Nucleus accumbens (tissue), 56 donors: ENCODE measurements around the gene ASCL2.

ENCODE experiments used
- DNase-seq, 56 donors: peaks; one replicate each; lab custom pipeline; 2025; lab: John Stamatoyannopoulos, UW

ASCL2 gene

DNA sequence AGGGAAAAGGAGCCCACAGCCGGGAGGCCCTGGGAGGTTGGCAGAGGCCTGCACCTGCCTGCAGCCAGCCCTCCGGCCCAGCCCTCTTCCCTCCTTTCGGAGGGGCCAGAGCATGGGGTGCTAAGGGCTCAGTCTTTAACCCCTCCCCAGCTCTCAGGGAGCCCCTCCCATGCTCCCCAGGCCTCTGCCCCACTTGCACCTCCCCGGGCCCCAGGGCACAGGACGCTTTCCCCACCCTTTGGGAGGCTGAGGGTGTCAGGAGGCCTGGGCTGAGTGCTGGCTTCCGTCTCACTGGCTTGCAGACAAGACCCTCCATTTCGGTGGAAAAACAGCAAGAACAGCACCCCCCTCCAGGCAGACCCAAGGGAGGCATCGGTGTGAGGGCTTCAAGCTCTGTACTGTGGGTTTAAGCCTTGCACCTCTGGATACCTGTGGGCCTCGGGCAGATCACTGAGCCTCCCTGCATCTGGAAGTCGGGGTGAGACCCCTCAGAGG, 7.3 kb downstream of the ASCL2 start:
- no peak for DNase-seq

DNA sequence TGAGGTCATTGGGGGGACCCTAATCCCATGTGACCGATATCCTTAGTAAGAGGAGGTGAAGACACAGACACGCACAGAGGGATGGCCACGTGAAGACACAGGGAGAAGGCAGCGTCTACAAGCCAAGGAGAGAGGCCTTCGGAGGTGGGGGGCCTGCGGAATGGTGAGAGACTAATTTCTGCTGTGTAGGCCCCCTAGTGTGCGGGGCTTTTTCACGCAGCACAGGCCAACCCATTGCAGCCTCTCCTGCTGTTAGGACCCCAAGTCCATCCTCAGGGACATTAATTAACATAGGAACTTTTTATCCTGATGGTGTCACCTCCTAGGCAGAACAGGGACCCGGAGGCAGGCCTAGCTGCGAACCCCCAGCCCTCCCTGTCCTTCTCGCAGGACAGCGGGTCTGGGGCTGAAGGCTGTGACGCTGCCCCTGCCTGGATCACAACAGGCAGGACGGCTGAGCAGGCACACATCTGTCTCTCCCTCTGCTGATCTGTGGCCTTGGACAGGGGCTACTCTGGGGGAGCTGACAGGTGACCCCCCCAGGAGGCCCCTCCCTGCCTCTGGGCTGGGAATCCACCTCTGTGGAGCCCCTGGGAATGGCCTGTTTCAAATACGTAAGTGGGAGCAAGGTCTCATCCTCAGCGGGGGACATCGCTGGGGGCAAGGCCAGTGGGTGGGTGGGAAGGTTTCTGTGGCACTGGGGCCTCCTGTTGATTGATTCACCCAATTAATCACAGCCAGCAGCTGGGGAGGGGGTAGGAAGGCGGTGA, 7.9 kb downstream of the ASCL2 start:
- DNase-seq, result no peak

DNA sequence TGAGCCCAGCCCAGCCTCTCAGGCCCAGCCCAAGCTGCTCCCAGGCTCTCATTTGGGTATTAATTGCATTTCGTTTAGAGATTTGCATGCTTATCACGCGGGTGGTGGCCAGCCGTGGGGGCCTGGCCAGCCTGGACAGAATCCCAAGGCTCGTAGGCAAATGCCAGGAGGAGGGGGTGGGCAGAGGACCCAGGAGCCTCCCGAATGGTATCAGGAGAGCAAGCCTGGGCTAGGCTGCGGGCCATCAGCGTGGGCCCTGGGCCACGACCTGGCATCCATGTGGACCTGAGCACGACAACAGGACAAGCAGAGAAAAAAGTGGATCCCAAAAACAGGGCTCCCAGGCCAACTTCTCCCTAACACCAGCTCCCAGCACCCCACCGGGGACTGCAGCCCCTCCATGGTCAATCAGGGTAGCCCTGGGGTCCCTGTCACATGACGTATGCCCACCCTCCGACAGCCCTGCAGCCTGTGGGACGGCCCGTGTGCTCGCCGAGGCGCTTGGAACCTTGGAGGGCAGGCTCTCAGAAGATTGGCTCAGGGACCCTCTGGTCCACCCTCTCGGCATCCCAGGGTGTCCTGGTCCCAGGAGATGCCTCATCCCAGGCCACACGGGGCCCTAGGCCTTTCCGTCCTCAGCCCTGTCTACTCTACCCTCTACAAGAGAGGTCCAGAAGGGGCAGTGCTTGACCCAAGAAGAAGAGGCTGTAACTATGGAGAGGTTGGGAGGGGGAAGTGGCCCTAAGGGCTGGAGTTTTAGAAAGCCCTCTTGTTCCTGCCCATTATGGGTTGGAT, 8.8 kb downstream of the ASCL2 start:
- peak in 1 of 56 donors; percentile 8 for DNase-seq

DNA sequence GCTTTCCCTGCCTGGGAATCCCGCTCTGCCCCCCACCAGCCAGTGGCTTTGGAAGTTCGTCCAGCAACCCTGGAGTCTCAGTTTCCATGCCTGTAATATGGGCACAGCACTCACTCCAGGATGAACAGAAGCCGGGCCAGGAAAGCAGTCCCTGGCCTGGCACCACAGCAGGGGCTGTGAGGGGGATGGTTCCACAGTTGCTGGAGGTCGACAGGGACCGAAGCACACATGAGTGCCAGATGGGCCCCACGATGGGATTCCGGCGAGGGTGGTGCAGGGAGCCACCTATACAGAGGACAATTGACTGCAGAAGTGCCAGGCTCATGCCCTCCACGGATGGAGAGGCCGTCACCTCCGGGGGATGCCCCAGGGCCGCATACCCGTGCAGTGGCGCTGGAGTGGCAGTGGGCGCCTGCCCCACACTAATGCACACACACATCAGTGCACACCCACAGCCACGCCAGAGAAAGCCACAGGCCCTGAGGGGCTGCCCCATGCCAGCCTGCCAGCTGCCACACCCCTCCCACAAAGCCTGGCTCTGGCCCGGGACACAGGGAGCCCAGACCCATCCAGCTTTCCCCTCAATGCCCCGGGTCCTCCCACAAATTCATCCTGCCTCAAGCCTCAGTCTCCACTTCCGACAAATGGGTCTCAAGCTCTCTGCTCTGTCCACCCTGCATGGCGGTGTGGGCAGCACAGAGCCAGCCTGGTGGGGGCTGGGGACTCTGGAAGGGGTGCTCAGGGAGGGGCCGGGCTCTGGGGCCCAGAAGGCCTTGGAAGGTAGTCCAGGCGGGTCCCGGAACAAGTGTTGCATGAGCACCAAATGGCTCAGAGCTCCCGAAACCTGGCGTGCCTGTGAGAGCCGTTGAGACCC, 9.7 kb downstream of the ASCL2 start:
- no peak for DNase-seq

DNA sequence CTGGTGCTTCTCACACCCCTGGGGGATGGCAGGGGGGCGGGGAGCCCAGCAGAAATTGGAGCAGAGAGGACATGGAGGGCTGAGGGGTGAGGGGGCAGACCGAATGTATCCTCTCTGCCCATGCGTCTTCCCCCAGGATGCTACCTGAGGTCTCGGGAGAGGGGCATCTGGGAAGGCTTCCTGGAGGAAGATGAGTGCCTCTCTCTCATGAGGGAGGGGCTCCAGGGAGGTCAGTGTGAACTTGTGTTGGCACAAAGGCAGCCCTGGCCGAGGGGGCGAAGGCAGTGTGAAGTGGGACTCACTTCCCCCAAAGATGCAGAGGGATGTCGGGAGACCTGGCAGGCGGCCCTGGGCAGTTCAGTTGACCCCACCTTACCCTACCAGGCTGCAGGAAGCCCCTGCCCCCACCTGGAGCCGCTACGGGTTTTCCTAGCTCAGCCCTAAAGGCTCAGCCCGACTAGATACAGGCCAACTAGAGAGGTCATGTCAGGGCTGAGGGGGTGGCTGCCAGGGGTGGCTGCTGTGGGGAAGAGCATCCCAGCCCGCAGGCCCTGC, 10.4 kb downstream of the ASCL2 start:
- DNase-seq, result no peak

DNA sequence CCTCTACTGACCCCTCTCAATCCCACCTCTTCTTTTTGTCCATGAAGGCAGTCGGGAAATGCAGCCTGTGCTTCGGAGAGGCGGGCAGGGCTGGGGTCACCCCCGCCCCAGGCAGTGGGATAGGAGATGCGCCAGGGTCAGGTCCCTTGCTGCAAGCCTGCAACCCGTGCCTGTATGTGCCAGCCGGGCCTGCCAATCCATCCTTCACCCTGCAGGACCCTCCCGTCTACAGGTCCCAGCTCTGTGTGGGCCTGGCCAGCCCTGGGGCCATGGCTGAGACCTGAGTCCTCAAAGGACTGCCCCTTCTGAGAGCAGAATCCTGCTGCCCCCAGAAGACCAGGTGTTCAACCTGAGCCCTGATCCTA, 10.9 kb downstream of the ASCL2 start:
- no peak for DNase-seq

DNA sequence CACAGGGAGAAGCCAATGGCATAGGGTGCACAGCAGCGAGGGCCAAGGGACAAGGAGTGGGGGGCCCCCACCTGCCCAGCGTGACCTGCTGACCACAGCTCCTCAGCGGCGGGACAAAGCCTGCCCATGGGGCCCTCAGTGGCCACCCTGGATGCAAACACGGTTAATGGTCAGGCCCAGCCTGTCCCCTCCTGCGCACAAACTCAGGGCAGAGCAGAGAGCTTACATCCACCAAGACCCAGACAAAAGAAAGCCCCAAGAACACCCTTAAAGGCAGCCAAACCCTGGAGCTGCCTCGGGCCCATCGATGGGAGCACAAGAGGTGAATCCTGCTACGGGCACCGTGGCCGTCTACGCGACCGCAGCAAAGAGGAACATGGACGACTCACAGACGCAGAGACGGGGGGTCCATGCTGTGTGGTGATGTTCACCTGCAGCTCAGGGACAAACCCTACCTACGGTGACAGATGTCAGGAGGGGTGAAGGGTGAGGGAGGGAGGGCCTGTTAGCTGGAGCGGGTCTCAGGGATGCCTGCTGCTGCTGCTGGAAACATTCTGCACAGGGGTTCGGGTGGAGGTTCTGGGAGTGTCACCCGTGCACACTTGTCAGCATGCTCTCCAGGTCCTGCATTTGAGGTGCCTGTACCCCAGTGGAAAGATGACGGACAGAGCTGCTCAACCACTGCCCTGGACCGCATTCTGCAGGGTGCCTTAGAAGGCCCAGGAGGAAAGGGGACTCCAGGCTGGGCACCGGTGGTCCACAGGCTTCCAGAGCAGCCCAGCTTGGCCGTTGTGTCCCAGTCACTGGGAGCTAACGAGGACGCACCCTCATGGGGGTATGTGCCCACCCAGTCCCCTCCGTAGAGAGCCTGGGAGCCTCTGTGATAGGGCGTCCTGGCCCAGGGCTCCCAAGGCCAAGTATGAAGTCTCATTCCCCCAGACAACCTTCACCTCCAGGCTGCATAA, 11.6 kb downstream of the ASCL2 start:
- no peak for DNase-seq

DNA sequence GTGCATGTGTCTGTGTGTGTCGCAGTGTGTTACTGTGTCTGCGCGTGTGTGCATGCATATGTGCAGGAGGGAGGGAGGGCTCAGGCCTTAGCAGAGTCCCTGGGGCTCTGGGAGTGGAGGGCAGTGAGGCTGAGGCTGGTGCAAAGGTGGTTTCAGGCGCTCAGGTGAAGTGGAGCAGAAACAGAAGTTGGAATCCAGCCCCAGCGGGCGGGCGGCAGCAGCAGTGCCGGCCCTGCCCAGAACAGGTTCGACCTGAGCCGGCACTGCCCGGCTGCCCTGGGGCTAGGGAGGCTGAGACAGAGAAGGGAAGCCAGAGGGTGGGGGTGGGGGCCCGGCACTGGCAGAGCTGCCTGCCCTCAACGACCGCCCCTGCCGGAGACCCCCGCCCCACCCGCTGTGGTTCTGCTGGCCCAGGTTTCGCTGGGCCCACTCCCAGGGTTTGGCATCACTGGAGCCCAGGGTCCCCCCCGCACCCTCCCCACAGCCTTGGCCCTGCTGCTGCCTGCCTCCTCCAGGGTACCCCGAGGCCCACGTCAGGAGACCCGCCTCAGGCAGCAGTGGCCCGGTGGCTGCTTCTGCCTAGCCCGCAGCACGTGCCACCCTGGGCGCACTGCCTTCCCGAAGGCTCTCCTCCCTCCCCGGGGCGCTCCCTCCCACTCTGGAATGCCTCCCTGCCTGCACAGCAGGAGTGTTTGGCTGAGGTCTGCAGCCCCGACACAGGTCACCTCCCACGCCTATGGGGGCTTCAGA, 13.3 kb downstream of the ASCL2 start:
- no peak for DNase-seq

DNA sequence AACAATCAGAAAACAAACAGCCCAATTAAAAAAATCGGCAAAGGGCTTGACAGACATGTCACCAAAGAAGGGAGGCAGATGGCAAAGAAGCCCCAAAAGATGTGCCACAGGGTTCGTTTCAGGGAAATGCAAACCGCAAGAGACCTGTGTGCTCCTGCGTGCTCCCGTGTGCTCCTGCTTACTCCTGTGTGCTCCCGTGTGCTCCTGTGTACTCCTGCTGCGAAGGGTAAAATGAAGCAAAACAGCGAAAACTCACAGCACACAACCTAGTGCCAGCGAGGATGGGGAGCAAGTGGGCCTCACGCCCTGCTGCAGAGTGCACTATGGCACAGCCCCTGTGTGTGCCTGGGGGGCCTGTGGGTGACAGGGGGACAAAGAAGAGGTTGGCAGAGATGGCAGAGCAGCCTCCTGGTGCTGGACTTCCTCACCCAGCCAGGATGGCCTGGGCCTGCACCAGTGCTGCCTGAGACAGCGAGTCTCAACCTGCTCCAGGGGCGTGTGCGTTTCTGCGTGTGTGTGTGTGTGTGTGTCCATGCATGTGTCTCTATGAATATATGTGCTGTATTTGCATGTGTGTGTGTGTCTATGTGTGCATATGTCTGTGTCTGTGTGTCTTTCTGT, 14.0 kb downstream of the ASCL2 start:
- no peak for DNase-seq

DNA sequence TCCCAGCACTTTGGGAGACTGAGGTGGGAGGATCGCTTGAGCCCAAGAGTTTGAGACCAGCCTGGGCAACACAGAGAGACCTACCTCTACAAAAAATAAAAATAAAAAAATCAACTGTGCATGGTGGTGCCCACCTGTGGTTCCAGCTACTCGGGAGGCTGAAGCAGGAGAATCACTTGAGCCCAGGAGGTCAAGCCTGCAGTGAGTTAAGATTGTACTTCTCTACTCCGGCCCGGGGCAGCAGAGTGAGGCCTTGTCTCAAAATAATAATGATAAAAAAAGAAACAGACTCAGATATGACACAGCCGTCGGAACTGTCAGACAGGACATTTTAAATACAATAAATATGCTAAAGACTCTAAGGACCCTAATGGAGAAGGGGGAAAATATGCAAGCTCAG, 18.4 kb downstream of the ASCL2 start:
- DNase-seq, result no peak

DNA sequence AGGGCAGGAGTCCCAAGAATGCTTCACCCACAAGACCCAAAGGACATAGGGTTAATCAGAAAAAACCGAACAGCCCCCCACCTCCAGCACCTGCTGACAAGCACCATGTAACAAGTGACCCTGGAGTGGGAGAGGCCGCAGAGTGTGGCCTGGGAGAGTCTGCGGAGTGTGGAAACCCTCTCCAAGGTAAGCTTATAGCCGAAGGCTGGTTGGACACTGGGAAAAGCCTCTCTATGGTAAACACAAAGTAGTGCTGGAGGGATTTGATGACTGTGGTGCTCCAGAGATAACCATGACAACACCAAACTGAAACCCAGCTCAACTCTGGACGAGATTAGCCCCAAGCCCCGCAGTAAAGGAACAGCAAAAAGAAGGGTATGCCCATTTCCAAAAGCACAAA, 19.2 kb downstream of the ASCL2 start:
- no peak for DNase-seq

DNA sequence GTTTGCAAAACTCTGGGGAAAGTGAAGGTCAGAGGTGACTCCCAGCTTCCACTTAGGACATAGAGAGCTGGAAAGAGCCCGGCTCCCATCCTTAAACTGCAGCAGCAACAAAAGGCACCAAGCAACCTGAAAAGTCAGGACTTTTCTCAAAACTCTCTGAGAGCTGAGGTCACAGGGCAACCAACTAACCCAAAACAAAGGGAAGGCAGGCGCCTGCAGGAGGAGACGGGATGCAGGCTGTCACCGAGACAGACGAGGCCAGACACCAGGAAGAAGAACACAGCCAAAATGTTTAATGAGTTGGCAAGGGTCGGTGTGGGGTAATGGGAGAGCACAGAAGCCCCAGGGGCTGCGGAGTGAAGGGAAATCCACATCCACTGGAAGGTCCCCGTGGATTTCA, 19.9 kb downstream of the ASCL2 start:
- no peak for DNase-seq

DNA sequence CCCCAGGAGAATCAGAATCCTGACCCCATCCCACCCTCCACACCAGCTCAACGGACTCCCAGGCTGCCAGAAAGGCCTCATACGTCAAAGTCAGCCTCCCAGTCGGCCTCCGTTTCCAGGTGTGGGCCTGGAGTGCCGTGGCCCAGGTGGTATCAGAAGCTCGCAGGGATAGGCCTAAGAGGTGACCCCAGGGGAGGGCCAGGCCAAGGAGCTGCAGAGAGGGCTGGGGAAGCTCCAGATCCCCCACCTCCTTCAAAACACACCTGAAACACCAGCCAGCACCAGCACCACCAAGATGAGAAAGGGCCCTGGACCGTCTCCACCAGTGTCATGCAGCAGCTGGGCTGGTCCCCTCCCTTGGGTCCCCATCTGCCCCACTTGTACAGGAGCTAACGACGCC, 20.3 kb downstream of the ASCL2 start:
- no peak for DNase-seq

DNA sequence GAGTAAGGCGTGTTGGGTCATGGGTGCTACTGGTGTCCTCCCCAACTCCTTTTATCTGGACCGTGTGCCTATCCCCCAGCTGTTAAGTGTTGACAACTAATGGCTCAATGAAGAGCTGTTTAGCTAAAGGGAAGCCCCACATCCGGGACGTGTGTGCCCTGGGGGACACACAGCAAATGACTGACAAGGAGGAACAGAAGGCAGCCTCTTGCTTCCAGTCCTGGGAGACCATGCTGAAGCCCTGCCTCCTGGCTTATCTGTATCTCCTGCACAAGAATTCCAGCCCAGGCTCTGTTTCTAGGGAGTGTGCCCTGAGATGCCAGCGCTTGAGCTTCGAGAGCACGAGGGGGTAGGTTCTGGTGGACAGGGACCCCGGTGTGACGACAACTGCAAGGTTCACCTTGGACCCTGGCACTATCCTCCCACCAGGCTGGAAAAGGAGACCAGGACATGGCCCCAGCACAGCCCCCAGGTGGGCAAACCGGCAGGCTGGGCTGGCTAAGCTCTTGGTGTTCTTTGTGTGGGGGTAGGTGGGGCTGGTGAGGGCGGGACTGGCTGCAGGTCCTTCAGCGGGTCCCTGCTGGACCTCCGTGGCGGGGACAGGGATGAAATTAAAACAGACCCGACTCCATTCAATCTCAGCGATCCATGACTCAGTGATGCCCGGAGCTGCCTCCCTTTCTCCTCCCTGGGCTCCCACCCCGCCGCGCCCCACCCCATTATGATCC, 21.0 kb downstream of the ASCL2 start:
- no peak for DNase-seq

DNA sequence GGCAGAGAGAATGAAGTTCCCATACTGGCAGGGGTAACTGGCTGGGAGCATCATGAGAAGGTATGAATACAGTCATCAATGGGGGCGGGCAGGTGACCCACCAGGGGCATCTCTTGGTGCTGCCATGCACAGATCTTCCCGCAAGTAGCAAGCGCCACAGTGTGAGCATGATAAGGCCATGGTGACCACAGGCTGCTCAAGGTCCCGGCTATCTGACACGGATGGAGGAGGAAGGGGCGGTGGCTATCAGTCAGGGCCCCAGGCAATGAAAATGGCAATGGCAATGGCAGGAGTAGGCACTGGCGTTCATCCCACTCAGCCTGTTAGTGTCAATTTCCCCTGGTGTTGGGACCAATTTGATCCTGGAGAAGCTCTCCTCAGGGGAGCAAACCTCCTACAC, 21.6 kb downstream of the ASCL2 start:
- no peak for DNase-seq

DNA sequence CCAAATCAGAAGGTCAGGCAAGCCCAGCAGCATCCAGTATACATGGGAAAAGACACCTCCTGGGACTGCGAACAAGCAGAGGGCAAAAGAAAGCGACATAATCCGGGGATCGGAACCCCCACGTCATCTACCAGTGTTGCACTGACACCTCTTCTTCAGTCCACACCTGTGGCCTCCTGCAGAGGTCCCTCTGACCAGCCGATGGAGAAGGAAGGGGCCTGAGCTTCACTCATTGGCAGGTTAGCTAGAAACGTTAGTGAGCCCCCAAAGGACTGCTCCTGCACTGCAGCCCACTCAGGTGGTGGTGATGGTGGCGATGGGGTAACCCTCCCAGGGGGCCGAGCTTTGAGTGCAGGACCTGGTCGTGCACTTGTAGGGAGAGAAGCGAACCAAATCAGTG, 22.1 kb downstream of the ASCL2 start:
- DNase-seq, result no peak

DNA sequence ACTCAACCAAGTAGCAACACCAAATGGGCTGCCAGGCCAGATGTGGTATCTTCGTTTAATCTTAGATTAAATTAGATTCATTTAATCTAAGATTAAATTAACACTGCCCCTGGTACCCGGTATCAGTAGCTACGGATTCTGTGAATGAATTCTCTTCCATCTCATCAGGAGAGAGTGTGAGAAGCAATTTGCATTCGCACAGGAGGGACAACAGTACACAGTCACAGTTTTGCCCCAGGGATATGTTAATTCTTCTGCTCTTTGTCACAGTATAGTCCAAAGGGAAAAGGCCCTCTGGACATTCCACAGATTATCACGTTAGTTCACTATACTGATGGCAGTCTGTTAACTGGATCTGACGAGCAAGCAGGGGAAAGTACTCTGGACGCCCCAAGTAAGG, 22.9 kb downstream of the ASCL2 start:
- no peak for DNase-seq

DNA sequence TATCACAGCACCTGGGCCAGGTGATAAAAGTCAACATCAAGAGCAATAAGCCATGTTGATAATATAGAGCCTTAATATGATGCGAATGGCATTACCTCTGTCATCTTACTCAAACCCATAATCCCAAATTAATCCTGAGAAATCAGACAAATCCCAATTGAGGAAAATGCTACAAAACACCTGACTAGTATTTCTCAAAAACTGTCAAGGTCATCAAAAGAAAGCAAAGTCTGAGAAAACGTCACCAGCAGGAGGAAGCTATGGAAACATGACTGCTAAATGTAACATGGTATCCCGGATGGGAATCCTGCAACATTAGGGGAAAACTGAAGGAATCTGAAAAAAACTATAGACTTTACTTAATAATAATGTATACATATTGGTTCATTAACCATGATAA, 29.6 kb downstream of the ASCL2 start:
- DNase-seq, result no peak
